DMS114 treated with DMSO at 0.1 percent for 48 hours (cell line): ENCODE data around the gene ASCC3.
"Not testable (repeated sequence)": the region's sequence is repeated elsewhere in the genome, so short reads cannot be mapped to it uniquely, and the experiment has no call there.

Source experiments
- DNase-seq: peaks from one replicate; lab custom pipeline; 2025; ENCODE audit not compliant: unreplicated experiment; lab: John Stamatoyannopoulos, UW

The ASCC3 gene

DNA sequence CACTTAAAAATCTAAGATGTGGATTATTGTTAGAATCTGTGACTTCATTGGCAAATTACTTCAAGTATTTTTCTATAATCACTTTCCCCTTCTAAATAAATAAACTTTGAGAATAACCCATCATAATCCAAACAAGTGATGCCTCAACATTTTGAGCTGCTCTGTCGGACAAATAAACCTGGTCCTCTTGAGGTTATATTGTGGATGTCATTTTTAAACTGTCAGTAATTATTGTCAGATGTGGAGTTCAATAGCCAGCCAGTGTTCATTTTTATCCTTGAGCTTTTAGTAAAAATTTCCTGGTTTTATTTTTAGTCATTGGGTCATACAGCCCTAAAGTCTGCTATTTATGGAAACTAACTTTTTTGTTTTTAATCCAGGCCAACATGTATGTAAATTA, 9.5 kb upstream of the ASCC3 start:
- DNase-seq, result not testable (repeated sequence)

DNA sequence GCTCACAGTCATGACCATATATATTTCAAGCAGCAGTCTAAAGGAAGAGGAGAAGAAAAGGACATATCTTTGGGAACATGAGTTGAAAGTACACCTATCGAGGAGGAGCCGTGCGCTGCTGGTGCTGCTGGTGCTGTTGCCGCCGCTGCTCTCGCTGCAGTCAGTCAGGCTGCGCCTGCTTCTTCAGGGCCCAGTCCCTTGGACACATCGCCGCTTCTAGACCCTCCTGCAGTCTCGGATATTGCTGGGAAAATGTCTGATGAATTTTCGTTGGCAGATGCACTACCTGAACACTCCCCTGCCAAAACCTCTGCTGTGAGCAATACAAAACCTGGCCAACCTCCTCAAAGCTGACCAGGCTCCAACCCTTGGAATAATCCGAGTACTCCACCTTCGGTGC, 8.2 kb upstream of the ASCC3 start:
- no peak for DNase-seq

DNA sequence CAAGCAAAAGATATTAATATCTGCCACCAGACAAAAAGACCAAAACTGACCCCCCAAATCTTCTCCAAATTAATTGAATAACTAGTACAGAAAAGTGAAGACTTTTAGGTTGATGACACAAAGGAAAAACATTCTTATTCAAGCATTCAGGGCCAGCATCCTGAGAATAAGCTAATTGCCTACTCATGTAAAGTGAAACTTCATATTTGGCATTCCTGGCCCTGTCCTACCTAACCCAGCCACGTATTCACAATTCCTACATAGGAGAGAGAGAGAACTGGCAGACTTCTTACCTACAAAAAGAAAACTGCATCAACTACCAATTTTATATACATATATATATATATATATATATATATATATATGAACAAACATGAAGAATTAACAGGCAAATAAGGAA, 4.9 kb upstream of the ASCC3 start:
- DNase-seq, result no peak

DNA sequence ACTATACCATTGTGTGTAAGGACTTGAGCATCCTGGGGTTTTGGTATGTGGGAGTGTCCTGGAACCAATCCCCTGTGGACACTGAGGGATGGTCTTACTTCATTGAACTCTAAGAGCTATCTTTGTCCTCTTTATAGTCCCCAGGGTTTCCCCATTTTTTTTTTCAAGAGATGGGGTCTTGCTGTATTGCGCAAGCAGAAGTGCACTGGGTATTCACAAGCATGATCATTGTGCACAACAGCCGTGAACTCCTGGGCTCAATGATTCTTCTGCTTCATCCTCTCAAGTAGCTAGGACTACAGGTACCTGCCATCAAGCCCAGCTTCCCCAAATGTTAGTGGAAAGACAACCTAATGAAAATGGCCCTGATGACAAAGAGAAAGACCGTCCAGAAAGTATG, 2.2 kb upstream of the ASCC3 start:
- DNase-seq, result no peak

DNA sequence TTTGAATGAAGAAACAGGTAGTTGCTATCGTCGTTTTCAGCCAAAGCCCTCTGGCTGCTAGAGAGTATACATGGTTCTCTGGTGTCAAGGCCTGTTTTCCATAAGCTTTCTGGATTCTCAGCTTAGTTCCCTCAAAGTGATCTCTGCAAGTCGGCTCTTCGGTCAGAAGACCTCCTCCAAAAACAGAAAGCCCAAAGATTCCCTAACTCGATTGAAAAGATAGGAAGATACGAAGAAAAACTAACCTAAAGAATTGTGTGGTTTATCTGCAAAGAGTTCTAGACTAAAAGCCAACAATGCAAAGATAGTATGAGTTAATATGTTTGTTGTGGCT, 545 bp upstream of the ASCC3 start:
- DNase-seq, result no peak

DNA sequence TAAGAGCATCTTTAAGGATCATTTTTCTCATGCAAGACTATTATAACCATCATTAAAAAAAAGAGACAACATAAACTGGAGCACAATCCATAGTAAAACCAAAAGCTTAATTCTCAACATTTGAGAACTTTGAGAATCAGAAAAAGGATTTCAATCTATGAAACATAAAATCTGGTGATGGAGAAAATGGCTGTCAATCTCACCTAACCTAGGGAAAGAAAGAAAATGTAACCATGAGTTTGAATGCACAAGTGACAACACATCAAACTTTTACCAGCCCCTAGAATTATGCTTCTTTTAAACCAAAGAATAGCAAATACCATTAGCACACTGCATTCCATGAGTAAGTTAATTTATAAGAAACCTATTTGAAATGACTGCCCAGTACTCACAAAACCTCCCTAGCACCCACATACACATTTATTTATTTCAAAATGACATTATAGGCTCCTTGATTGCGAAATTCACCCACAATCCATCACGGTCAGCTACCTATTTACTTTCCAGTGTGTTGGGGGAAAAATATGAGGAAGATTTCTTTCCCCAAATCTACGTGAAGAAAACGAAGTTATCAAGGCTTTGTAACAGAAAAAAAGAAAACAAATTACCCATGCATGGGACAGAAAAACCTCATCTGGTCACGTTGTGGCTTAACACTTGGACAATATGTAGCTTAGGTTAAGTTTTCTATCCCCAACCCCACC, 828 bp downstream of the ASCC3 start:
- DNase-seq, result no peak

DNA sequence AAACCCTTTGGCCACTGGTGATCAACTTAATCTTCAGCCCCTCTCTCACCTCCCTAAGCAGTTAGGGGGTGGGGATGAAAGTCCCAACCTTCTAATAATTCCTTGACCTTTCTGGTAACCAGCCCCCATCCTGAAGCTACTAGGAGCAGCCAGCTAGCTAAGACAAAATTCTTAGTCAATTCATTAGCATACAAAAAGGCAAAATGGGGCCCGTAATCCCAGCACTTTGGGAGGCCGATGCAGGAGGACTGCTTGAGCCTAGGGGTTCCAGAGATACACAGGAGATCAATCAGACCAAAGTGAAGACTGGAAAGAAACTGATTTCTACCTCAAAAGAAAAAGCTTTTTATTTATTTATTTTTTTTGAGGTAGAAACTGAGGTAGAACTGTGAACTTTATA, 1.8 kb downstream of the ASCC3 start:
- DNase-seq, result no peak

DNA sequence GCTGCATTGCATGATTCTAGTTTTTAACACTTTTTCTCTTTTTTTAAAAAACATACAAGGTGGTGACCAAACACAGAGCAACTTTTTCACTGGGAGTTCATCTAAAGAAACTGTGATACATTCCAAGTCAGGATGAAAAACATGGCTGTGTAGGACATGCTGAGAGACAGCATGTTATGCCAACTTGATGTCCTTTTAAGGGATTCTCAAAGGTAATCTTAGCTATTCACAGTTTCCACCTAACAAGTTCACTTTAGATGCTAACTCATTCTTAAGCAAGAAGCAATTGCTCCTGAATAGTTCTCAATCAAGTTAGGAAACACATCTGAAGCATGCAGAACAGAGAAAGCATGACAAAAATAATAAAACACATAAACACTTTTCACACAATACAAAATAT, 3.3 kb downstream of the ASCC3 start:
- DNase-seq, result no peak

DNA sequence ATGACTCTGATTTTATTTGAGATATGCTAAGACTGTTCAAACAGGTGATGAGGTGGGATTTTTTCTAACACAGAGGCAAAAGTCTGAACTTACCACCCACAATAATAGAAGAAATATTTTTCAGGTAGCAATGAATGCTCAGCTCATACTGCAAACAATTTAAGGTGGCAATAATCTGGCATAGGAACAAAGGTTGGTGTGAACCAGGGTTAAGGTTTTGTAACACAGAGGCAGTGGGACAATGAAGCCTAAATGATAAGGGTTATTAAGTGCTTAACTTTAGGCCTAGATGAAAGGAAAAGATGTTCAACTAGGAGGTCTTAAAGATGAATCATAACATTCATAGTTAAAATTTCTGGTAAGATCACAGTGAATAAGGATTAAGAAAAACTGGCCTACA, 4.9 kb downstream of the ASCC3 start:
- DNase-seq, result no peak

DNA sequence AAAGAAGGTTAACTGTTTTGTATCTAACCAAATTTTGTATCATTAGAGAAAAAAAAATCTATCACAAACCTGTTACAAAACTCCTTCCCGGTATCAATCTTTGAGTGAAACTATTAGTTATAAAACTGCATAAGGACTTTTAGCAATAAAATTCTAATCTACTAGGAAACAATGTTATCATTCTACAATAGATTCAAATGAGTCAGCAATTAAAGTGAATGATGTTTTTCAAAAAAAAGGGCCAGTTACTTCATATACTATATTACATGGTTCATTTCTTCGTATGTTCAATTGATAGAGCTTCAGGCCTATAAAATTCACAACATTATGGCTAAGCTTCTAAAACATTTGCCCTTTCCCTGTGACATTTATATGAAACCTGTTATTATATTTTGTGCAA, 15.6 kb downstream of the ASCC3 start:
- DNase-seq, result no peak

DNA sequence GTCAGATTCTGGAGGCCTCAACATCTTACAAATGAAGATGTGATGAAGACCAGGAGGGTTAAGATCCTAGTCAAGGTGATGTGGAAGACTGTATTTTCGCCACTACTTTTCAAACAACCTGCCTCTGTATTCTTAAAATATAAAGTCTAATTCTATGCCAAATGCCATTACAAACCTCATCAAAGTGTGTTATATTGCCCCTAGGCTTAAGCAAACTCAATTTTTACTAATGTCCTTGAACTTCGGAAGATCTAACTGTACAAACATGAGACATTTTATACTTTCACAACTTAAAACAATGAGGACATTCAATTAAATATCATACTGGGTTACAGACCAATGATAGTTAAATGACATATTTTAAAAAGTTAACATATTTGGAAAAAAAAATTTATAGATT, 19.1 kb downstream of the ASCC3 start:
- no peak for DNase-seq

DNA sequence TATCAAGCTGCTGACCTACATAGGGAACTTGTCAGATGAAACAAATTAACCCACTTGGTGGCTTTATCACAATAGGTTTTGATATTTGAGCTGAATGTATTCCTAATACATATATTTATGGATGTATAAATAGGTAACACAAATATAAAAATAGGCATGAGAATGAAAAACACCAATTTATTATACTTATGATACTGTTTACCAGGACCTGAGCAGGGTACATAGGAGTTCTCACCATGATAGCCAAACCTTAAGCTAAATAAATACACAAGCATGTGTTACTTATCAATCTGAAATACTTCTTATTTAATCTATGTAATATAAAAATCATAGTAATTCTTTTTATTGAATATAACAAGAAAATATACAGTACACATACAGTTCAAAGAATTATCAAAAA, 25.0 kb downstream of the ASCC3 start:
- DNase-seq, result no peak

DNA sequence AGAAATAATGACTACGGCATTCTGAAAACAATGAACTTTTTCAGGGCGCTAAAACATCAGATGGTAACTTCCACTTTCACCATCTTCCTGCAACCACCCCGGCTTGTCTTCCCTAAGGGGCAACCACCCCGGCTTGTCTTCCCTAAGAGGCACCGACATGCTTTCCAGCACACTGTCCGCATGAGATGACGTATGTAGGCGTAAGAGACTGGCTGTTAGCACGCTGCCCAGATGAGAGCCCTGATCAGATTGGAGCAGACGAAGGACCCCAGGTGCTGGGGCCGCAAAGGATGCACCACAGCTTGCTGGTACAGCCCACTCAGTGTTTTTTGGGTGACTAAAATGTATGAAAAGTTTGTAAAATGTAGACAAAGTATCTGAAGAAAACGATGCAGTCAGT, 29.3 kb downstream of the ASCC3 start:
- no peak for DNase-seq

DNA sequence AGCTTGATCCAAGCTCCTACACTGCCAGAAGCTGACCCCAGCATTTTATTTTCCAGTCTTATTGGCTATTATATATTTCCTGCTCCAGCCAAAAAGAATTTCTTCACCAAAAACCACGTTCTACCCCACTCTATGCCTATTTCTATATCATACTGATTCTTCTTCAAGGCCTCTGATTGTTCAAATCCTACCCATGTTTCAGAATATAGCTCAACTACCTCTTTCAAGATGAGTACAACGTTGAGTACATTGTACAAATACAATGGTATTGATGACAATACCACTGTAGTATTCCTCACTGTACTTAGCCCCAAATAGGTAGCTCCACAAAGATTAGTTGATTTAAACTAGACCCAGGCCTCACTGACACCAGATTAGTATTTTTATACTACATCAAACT, 31.0 kb downstream of the ASCC3 start:
- DNase-seq, result no peak

DNA sequence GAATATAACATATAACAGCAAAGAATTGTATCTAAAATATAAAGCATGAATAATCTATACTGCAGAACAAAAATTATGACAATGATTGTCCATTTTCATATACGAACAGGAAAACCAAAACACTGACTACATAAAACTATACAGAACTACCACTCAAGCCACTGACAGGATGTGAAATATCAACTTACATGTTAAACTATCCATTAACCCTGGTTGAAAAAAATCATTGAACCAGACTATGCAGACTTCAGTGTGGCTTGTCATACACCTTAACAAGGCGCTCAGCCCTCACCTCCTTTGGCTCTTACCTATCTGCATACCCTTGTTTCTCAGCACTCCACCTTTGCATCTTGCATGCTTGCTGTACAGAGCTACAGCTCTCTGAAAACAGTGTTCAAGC, 34.9 kb downstream of the ASCC3 start:
- DNase-seq, result no peak

DNA sequence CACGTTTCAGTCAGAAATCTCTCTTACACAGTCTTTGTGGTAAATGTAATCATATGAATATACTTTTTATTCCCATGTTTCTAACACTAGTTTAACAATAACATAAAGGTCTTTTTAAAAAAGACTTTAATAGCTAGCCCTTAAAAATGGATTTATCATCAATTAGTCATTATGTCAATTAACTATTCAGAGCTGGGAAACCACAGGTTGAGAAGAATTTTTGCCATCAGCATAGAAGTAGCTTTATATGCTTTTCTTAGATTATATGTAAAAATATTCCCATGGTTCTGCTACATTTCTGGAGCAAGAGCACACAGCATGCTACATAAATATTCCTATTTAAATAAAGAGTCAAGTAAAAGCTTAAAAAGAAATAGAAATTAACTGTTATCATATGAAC, 35.5 kb downstream of the ASCC3 start:
- DNase-seq, result no peak

DNA sequence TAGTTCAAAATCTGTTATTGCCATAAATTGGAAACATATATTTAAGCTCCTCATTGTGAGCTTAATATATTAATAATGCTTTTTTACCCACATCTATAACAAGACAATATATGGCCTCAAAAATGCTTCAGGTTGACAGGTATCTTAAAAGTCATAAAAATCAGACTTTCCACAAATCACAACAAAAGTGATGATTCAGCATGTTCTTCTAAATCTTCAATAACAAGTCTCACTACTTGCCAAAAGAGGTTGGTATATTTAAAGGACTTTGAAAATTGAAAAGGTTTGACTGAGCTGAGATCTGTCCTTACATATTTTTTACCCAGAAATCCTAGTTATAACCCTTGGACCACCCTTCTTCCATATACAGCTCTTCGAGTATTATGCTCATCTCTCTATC, 41.7 kb downstream of the ASCC3 start:
- no peak for DNase-seq

DNA sequence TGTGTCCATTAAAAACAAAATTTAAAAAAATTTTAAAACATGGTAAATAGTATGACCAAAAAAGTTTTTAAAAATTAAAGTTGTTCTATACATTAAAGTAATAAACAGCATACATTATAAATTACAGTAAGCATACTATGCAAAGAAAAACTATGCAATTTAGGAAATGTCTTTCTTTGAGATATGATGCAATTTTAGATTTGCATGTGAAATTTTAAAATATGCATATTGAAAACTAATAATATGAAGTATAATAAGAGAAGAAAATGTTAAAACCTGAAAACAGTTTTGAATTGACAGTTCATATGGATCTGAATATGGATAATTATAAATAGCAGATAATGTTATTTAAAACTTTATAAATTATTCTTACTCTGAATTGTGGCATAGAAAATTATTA, 43.1 kb downstream of the ASCC3 start:
- no peak for DNase-seq

DNA sequence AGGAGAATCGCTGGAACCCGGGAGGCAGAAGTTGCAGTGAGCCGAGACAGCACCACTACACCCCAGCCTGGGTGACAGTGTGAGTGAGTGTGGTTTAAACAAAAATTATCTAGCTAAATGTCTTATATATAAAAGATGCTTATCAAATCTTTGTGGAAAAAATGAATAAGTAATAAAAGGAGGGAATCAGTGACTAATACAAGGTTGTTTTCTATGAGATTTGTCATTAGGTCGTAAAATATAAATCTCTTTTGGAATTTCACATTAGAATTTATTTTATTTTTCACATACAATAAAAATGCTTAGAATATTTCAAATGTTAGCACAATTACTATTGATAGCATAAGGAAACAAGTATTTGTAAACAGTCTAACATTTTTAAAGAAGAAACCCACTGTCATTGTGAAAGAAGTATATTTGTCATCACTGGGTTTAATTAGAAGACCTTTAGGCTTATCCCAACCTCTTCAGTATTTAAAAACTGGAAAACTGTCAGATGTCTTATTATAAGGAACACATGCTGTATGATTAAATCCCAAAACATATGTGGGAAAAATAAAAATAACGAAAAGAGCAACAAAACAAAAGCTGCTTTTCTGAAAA, 47.1 kb downstream of the ASCC3 start:
- DNase-seq, result no peak

DNA sequence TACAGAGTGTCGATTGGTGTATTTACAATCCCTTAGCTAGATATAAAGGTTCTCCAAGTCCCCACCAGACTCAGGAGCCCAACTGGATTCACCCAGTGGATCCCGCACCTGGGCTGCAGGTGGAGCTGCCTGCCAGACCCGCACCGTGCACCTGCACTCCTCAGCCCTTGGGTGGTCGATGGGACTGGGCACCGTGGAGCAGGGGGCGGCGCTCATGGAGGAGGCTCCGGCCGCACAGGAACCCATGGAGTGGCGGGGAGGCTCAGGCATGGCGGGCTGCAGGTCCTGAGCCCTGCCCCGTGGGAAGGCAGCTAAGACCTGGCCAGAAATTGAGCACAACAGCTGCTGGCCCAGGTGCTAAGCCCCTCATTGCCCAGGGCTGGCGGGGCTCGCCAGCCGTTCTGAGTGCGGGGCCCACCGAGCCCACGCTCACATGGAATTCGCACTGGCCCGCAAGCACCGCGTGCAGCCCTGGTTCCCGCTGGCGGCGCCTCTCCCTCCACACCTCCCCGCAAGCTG, 52.0 kb downstream of the ASCC3 start:
- not testable (repeated sequence) for DNase-seq

DNA sequence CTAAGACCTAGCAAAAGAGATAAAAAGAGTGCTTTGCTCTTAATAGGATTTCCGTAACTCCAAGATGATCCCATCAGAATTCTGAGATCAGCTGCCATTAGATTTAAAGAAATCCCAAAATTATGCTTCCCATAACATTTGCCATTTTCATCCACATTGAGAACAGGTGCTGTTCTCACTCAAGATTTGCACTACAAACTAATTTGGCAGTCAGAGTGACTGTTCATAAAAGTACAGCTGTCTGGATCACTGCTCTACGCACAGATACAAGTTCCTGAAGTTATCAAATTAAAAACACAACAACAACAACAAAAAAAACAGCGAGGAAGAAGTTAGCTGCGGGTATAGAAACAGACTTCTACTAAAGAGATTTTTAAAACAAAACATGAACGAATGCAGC, 58.1 kb downstream of the ASCC3 start:
- no peak for DNase-seq

DNA sequence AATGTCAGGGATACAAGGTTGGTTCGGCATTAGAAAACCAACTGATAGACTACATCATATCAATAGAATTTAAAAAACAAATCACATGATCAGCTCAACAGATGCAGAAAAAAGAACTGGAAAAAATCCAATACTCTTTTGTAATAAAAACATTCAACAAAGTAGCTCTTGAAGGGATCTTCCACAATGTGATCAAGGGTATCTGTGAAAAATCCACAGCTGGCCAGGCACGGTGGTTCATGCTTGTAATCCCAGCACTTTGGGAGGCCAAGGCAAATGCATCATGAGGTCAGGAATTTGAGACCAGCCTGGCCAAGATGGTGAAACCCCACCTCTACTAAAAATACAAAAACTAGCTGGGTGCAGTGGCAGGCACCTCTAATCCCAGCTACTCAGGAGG, 63.1 kb downstream of the ASCC3 start:
- DNase-seq, result no peak

DNA sequence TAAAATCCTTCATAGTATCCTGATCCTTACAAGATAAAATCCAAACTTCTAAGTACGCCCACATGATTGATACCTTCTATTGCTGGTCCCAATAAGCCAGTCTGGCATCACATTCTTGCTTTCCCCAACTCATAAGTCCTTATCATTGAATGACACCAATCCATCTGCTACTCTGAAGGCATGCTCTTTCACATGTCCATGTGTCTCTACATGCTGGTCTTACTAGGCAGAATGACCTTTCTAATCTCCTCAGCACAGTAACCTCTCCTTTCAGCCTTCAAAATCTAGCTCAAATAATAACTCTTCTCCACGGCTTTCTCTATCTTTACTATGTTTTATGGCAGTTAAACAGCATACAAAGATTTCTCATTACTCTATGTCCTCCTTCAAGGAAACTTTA, 71.1 kb downstream of the ASCC3 start:
- DNase-seq, result no peak
